ENCODE measurements around the gene SGIP1.

GRCh38 chr1:66535853-66536252 lies 1.9 kb downstream of the SGIP1 start:
- TF ChIP-seq GATA2 (IDR thresholded peaks at IDR 0.05; ENCODE audit: low read depth, low read length): no peak
- TF ChIP-seq GATA3 (IDR thresholded peaks at IDR 0.05; ENCODE audit: low read depth, low read length): no peak

All from SH-SY5Y (cell line).